Activated CD8-positive, alpha-beta T cell treated with anti-CD3 and anti-CD28 coated beads for 36 hours (primary cell): ENCODE measurements around the gene THAP7. TPM values are rescaled to one million over a fixed set of nuclear protein-coding genes. Genes with fewer than 3 reads are reported as not detected.

Experiments
- ATAC-seq: fragments of 200-7000 bp; cut with Tn5 transposase; one replicate; pipeline ENCODE4 v1.10.0; 2021; ENCODE audit warnings: mild to moderate bottlenecking, moderate library complexity
- CTCF ChIA-PET: fragments of 350-600 bp; sonication (Branson Sonifier 250); formaldehyde crosslinking; loops from one replicate; lab custom pipeline; 2021; ENCODE audit warnings: antibody characterized with exemption; lab: Charles Lee
- POLR2A ChIA-PET: fragments of 350-600 bp; sonication (Branson Sonifier 250); formaldehyde crosslinking; loops from one replicate; lab custom pipeline; 2021; ENCODE audit warnings: antibody characterized with exemption; lab: Charles Lee
- DNase-seq: peaks from one replicate; pipeline ENCODE4 v3.0.0-alpha.2; 2020
- H3K27ac Mint-ChIP-seq: one replicate; pipeline ENCODE4 v1.8.0; 2021; ENCODE audit warnings: mild to moderate bottlenecking, mixed read lengths
- H3K27me3 Mint-ChIP-seq: one replicate; pipeline ENCODE4 v1.8.0; 2021; ENCODE audit warnings: mixed read lengths
- H3K36me3 Mint-ChIP-seq: one replicate; pipeline ENCODE4 v1.8.0; 2021; ENCODE audit warnings: low read depth, mixed read lengths
- H3K4me1 Mint-ChIP-seq: one replicate; pipeline ENCODE4 v1.8.0; 2021; ENCODE audit warnings: low read depth, mixed read lengths
- H3K4me3 Mint-ChIP-seq: one replicate; pipeline ENCODE4 v1.8.0; 2021; ENCODE audit warnings: mild to moderate bottlenecking, moderate library complexity, mixed read lengths
- H3K9me3 Mint-ChIP-seq: one replicate; pipeline ENCODE4 v1.8.0; 2021; ENCODE audit warnings: mixed read lengths
- intact Hi-C: fragments of 100-400 bp; cut with micrococcal nuclease; formaldehyde crosslinking; loops from one replicate; pipeline ENCODE4 v1.10.0; 2022
- total RNA-seq, 2 experiments: library from RNA; stranded (reverse); gene quantifications; one replicate each; pipeline ENCODE4 v1.2.3, GENCODE V29; 2021
- TF ChIP-seq, protein P1 (sequence below): fragments of 200-600 bp; IDR thresholded peaks from one replicate; pipeline ENCODE4 v1.8.0; 2022; ENCODE audit warnings: antibody characterized with exemption, mild to moderate bottlenecking

THAP7 gene
- total RNA-seq, 2 experiments from 2014 or later: 23.7 to 23.8 TPM

DNA sequence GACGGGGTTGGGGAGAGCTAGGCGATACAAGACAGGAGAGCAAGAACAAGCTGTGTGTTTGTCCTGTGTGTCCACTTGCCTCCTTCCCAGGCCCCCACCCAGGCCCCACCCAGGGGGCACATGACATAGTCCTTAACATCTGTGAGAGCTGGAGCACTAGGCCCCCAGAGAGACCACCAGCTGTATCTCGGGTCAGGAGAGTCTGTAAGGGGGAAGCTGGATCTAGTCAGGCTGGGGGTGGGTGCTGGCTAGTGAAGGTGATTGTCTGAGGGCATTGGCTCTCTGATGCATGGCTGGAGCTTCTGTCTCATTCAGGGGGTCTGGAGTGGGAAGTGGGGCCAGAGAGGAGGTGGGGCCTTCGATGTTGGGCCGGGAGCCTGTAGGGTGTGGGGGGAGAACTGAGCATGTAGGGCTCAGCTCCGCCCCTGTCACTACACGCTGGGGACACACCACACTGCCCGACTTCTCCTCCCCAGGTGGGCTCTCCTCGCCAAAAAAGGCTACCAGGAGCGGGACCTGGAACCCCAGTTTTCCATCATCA, 13.6 kb upstream of the THAP7 start:
- H3K27ac Mint-ChIP-seq: no peak overlapping the region

DNA sequence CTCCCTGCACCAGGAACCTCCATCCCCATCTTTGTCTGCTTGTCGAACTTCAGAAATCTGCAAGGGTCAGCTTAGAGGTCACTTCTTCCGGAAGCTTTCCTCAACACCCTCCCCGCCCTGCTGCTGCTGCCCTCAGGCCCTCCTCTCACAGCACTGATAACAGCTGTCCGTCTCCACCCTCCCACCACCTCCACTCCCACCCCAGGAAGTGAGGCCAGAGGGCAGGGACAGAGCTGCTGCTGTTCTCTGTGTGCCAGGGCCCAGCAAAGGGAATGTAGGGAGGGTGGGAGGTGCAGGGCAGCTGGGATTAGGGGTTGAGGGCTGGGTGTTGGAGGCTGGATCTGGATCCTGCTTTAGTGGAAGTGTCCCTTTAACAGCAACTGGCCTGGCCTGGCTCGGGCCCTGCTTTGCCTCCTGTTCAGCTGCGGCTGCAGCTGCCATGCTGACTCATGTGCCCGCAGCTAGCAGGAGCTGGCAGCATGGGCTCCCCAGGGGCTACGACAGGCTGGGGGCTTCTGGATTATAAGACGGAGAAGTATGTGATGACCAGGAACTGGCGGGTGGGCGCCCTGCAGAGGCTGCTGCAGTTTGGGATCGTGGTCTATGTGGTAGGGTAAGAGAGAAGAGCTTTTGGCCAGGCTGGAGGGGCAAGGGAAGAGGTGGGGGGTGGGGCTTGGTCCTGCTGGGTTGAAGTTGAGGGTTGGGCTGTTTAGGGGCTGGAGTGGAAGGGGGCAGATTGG, 13.0 kb upstream of the THAP7 start, which contains the start of gene P2RX6:
P2RX6 (plus strand) TSS at position 440 of the 740 bp plus-strand sequence; CDS start at position 450, 10 bp downstream.
- POLR2A ChIA-PET: interaction anchor here (0.8 to 1.3 kb wide), 3 partner anchors 15 to 33 kb away, joined by 3 to 4 read pairs (median 3); no protein-coding TSS in a partner anchor
- intact Hi-C loops: no loop called here
- Mint-ChIP-seq H3K9me3 (no peaks in the 10 kb centered on the region), H3K27ac (peak within 1 kb of the TSS; percentile 75), H3K27me3 (no peaks in the 10 kb centered on the region), H3K4me3 (peak within 1 kb of the TSS; percentile 73), H3K4me1 (peaks cover 19% of the 10 kb centered on the region), H3K36me3 (no peaks in the 10 kb centered on the region)
- no peak for DNase-seq
- ATAC-seq: no peak
- CTCF ChIA-PET: interaction anchor here (1.3 kb wide), 1 partner anchor 12 kb away, joined by 4 read pairs; no protein-coding TSS in a partner anchor
- TF ChIP-seq, protein P1, sequence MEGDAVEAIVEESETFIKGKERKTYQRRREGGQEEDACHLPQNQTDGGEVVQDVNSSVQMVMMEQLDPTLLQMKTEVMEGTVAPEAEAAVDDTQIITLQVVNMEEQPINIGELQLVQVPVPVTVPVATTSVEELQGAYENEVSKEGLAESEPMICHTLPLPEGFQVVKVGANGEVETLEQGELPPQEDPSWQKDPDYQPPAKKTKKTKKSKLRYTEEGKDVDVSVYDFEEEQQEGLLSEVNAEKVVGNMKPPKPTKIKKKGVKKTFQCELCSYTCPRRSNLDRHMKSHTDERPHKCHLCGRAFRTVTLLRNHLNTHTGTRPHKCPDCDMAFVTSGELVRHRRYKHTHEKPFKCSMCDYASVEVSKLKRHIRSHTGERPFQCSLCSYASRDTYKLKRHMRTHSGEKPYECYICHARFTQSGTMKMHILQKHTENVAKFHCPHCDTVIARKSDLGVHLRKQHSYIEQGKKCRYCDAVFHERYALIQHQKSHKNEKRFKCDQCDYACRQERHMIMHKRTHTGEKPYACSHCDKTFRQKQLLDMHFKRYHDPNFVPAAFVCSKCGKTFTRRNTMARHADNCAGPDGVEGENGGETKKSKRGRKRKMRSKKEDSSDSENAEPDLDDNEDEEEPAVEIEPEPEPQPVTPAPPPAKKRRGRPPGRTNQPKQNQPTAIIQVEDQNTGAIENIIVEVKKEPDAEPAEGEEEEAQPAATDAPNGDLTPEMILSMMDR: no peak

More for the DNA sequence above, 13.6 kb upstream of the THAP7 start:
- no peaks in the 10 kb centered on the region for H3K27me3 Mint-ChIP-seq
- no peaks in the 10 kb centered on the region for H3K9me3 Mint-ChIP-seq
- intact Hi-C loops: no loop called here
- TF ChIP-seq, protein P1: no peak
- CTCF ChIA-PET: interaction anchor here (1.3 kb wide), 1 partner anchor 12 kb away, joined by 4 read pairs; no protein-coding TSS in a partner anchor
- peaks cover 19% of the 10 kb centered on the region for H3K4me1 Mint-ChIP-seq
- H3K4me3 Mint-ChIP-seq: no peak overlapping the region
- ATAC-seq (no peak), DNase-seq (no peak)
- POLR2A ChIA-PET: interaction anchor here (0.8 to 1.3 kb wide), 3 partner anchors 14 to 28 kb away, joined by 3 read pairs; partner anchors contain the start of gene THAP7
- no peaks in the 10 kb centered on the region for H3K36me3 Mint-ChIP-seq

DNA sequence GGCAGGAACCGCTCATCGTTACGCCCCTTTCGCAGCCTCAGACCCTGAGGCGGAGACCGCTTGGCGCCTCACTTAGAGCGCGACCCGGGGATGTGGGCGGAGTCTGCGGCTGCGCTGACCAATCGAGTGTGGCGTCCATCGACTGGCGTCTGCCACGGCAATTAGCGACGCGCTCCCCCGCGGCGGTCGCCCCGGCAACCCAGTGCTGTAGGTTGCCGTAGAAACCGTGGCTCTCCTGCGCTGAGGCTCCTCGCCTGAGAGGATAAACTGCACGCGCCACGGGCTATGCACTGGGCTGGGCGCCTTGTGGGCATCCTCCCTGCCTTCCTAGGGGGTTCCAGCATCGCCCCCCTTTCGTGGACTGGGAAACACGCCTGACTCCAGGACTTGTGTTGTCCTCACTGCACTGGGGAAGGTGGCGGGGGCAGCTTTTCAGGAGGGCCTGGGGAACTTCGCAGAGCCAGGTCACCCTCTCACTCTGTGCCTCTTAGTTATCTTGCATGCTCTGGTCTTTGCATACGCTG, 12.3 kb upstream of the THAP7 start:
- no peaks in the 10 kb centered on the region for H3K9me3 Mint-ChIP-seq
- POLR2A ChIA-PET: interaction anchor here (0.9 to 1.3 kb wide), 2 partner anchors 15 to 33 kb away, joined by 3 to 4 read pairs; no protein-coding TSS in a partner anchor
- peak overlapping the region; percentile 73 for H3K4me3 Mint-ChIP-seq
- TF ChIP-seq, protein P1: no peak
- peak overlapping the region; percentile 75 for H3K27ac Mint-ChIP-seq
- peaks cover 19% of the 10 kb centered on the region for H3K4me1 Mint-ChIP-seq
- DNase-seq (peak; percentile 94), ATAC-seq (peak; percentile 97)
- CTCF ChIA-PET: interaction anchor here (1.0 kb wide), 1 partner anchor 11 kb away, joined by 5 read pairs; no protein-coding TSS in a partner anchor
- intact Hi-C loops: no loop called here
- H3K36me3 Mint-ChIP-seq: no peaks in the 10 kb centered on the region
- H3K27me3 Mint-ChIP-seq: no peaks in the 10 kb centered on the region

DNA sequence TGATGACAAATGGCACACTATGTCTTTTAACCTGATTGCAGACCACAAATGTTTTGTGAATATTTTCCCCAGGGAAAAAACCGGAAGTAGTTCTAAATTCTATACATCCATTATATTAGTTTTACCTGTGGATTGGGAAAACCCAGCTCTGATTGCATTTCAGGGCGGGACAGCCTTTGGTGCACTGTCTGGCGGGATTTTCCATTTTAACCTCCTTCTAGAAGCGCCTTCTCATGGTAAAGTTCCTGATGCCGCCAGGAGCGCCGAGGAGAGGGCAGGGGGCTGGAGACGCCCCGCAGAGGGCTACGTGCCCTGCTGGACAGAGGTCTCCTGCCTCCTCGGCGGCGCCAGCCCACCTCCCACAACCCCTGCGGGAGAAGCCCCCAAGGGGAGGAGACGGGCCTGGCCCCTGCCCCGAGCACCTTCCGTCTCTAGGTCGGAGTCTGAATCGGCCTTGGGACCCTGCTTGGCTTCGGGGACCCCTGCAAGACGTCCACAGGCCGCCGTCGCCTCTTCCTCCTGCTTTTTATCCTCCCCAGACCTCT, 11.8 kb upstream of the THAP7 start:
- no peak for DNase-seq
- H3K36me3 Mint-ChIP-seq: no peaks in the 10 kb centered on the region
- peak overlapping the region; percentile 73 for H3K4me3 Mint-ChIP-seq
- TF ChIP-seq, protein P1: no peak
- H3K27ac Mint-ChIP-seq: peak overlapping the region; percentile 75
- no peak for ATAC-seq
- intact Hi-C loops: no loop called here
- H3K27me3 Mint-ChIP-seq: no peaks in the 10 kb centered on the region
- peaks cover 19% of the 10 kb centered on the region for H3K4me1 Mint-ChIP-seq
- POLR2A ChIA-PET: interaction anchor here (0.9 to 1.5 kb wide), 2 partner anchors 11 to 32 kb away, joined by 4 to 13 read pairs; partner anchors contain the start of gene THAP7
- CTCF ChIA-PET: interaction anchor here (1.0 kb wide), 1 partner anchor 10 kb away, joined by 5 read pairs; no protein-coding TSS in a partner anchor
- no peaks in the 10 kb centered on the region for H3K9me3 Mint-ChIP-seq
